Stomach smooth muscle (tissue), 2 donors: Measurements from ENCODE around the gene GMFB.

Source experiments
- H3K27ac ChIP-seq: one replicate; pipeline ENCODE4 v1.7.0; 2013; ENCODE audit warnings: mild to moderate bottlenecking, low read length, inconsistent platforms
- H3K27me3 ChIP-seq, 2 donors: one replicate each; pipeline ENCODE4 v1.7.0; 2013; ENCODE audit warnings: low read length in 2 of 2; ENCODE audit not compliant: insufficient read depth in 2 of 2, control insufficient read depth in 1 of 2
- H3K36me3 ChIP-seq, 2 donors: one replicate each; pipeline ENCODE4 v1.7.0; 2013; ENCODE audit warnings: low read length in 2 of 2; ENCODE audit not compliant: control insufficient read depth in 2 of 2, insufficient read depth in 2 of 2
- H3K4me1 ChIP-seq: one replicate; pipeline ENCODE4 v1.7.0; 2013; ENCODE audit warnings: low read length; ENCODE audit not compliant: control insufficient read depth, insufficient read depth
- H3K4me3 ChIP-seq, 2 donors: one replicate each; pipeline ENCODE4 v1.7.0; 2013; ENCODE audit warnings: low read length in 2 of 2
- H3K9ac ChIP-seq, 2 donors: one replicate each; pipeline ENCODE4 v1.7.0; 2013; ENCODE audit warnings: low read length in 2 of 2, mild to moderate bottlenecking in 1 of 2
- H3K9me3 ChIP-seq, 2 donors: one replicate each; pipeline ENCODE4 v1.7.0; 2013; ENCODE audit warnings: low read length in 2 of 2; ENCODE audit not compliant: control insufficient read depth in 2 of 2
- donor health status: healthy.
- donor health status: Pancreatic carcinoma.

Gene GMFB

GRCh38 chr14:54480830-54481562, 7.8 kb downstream of the GMFB start:
- no peak overlapping the region for H3K27ac ChIP-seq
- peaks cover 7 to 13% of the 10 kb centered on the region in 2 donors for H3K36me3 ChIP-seq
- no peaks in the 10 kb centered on the region for H3K4me1 ChIP-seq

GRCh38 chr14:54478636-54479215, 10.1 kb downstream of the GMFB start:
- no peak overlapping the region for H3K27ac ChIP-seq
- H3K36me3 ChIP-seq = peaks cover 7 to 13% of the 10 kb centered on the region in 2 donors

More at GRCh38 chr14:54480830-54481562, 7.8 kb downstream of the GMFB start:
- H3K9me3 ChIP-seq = no peaks in the 10 kb centered on the region
- no peaks in the 10 kb centered on the region for H3K27me3 ChIP-seq
- no peak overlapping the region for H3K4me3 ChIP-seq
- H3K9ac ChIP-seq = no peak overlapping the region

GRCh38 chr14:54475911-54476310, 12.9 kb downstream of the GMFB start:
- H3K36me3 ChIP-seq = peaks cover 7 to 16% of the 10 kb centered on the region in 2 donors
- no peaks in the 10 kb centered on the region for H3K27me3 ChIP-seq
- no peak overlapping the region for H3K9ac ChIP-seq
- H3K4me1 ChIP-seq = no peaks in the 10 kb centered on the region
- H3K27ac ChIP-seq = no peak overlapping the region
- H3K9me3 ChIP-seq = no peaks in the 10 kb centered on the region
- no peak overlapping the region for H3K4me3 ChIP-seq

More at GRCh38 chr14:54478636-54479215, 10.1 kb downstream of the GMFB start:
- Histone ChIP-seq H3K9me3 (no peaks in the 10 kb centered on the region), H3K4me1 (no peaks in the 10 kb centered on the region), H3K4me3 (no peak overlapping the region), H3K27me3 (no peaks in the 10 kb centered on the region), H3K9ac (no peak overlapping the region)

GRCh38 chr14:54475187-54475899, 13.4 kb downstream of the GMFB start:
- Histone ChIP-seq H3K9me3 (no peaks in the 10 kb centered on the region), H3K27ac (no peak overlapping the region), H3K4me3 (no peak overlapping the region), H3K36me3 (peaks cover 7 to 16% of the 10 kb centered on the region in 2 donors), H3K9ac (no peak overlapping the region), H3K4me1 (no peaks in the 10 kb centered on the region), H3K27me3 (no peaks in the 10 kb centered on the region)

GRCh38 chr14:54474232-54474793, 14.5 kb downstream of the GMFB start:
- no peaks in the 10 kb centered on the region for H3K4me1 ChIP-seq
- no peaks in the 10 kb centered on the region for H3K9me3 ChIP-seq
- no peaks in the 10 kb centered on the region for H3K27me3 ChIP-seq
- no peak overlapping the region for H3K4me3 ChIP-seq
- no peak overlapping the region for H3K27ac ChIP-seq
- peaks cover 6 to 12% of the 10 kb centered on the region in 2 donors for H3K36me3 ChIP-seq
- H3K9ac ChIP-seq = no peak overlapping the region

GRCh38 chr14:54472315-54472714, 16.5 kb downstream of the GMFB start:
- Histone ChIP-seq H3K36me3 (peaks cover 0 to 4% of the 10 kb centered on the region in 2 donors), H3K9ac (no peak overlapping the region), H3K4me1 (no peaks in the 10 kb centered on the region), H3K27me3 (no peaks in the 10 kb centered on the region), H3K27ac (no peak overlapping the region), H3K9me3 (no peaks in the 10 kb centered on the region), H3K4me3 (no peak overlapping the region)

- Histone ChIP-seq H3K36me3 (peaks cover 0 to 4% of the 10 kb centered on the region in 2 donors), H3K4me1 (no peaks in the 10 kb centered on the region), H3K27ac (no peak overlapping the region), H3K27me3 (no peaks in the 10 kb centered on the region), H3K9ac (no peak overlapping the region), H3K9me3 (no peaks in the 10 kb centered on the region), H3K4me3 (no peak overlapping the region)
Observed at GRCh38 chr14:54471641-54472040, 17.1 kb downstream of the GMFB start.

GRCh38 chr14:54470701-54471100, 18.1 kb downstream of the GMFB start:
- Histone ChIP-seq H3K9me3 (no peaks in the 10 kb centered on the region), H3K27me3 (no peaks in the 10 kb centered on the region), H3K4me3 (no peak overlapping the region), H3K9ac (no peak overlapping the region), H3K27ac (no peak overlapping the region), H3K4me1 (no peaks in the 10 kb centered on the region), H3K36me3 (peaks cover 0 to 4% of the 10 kb centered on the region in 2 donors)

- Histone ChIP-seq H3K27ac (no peak overlapping the region), H3K4me1 (no peaks in the 10 kb centered on the region), H3K9ac (no peak overlapping the region), H3K9me3 (no peaks in the 10 kb centered on the region), H3K27me3 (no peaks in the 10 kb centered on the region), H3K36me3 (peaks cover 0 to 4% of the 10 kb centered on the region in 2 donors), H3K4me3 (no peak overlapping the region)
Observed at GRCh38 chr14:54467280-54467679, 21.5 kb downstream of the GMFB start.

- Histone ChIP-seq H3K27me3 (no peaks in the 10 kb centered on the region), H3K27ac (no peak overlapping the region), H3K9ac (no peak overlapping the region), H3K36me3 (no peaks in the 10 kb centered on the region), H3K9me3 (no peaks in the 10 kb centered on the region), H3K4me3 (no peak overlapping the region), H3K4me1 (no peaks in the 10 kb centered on the region)
Observed at GRCh38 chr14:54465654-54466053, 23.1 kb downstream of the GMFB start.
